ENCODE results near the gene ACOT7.
"Not testable (repeated sequence)": the region's sequence is repeated elsewhere in the genome, so short reads cannot be mapped to it uniquely, and the experiment has no call there.

Gene ACOT7

DNA sequence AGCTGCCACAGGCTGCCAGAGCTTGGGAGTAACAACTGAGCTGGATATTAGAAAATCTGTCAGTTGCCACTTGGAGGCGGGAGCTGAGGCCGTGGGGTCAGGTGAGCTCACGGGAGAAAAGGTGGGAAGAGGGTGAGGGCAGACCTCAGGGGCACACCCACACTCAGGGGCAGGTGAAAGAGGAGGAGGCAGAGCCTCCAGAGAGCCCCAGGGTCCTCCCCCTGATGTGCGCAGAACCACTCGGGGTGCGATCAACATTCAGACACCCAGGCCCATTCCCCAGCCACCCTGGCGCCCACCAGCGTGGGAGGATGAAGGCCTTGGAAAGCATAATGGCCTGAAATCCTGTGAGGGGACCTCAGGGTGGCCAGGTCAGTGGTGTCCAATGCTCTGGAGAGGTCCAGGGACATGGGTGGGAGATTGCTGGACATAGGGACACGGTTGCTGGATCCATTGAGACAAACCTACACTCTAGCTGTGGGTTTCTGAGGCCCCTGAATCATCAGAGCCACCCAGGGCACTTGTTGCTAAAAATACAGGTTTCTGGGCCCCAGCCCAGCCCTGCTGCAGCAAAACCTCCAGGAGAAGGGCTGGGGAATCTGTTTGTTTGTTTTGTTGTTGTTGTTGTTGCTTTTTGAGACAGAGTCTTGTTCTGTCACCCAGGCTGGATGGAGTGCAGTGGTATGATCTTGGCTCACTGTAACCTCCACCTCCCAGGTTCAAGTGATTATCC is 83.3 kb downstream of the ACOT7 start:
- no peak for TF ChIP-seq POLR2AphosphoS5 (IDR thresholded peaks at IDR 0.05; ENCODE audit: borderline replicate concordance, low read depth, low read length)
- TF ChIP-seq EZH2 (IDR thresholded peaks at IDR 0.05) = no peak
- no peaks in the 10 kb centered on the region for H3K9me3 ChIP-seq (ENCODE audit: low read depth, low read length)
- H3K36me3 ChIP-seq (ENCODE audit: insufficient read depth, low read length) = no peaks in the 10 kb centered on the region
- no peak overlapping the region for H3K4me3 ChIP-seq
- DNase-seq (ENCODE audit: low read depth, low spot score) = no peak
- H3K9ac ChIP-seq (ENCODE audit: insufficient read length) = no peak overlapping the region
- no peak overlapping the region for H3K27ac ChIP-seq

DNA sequence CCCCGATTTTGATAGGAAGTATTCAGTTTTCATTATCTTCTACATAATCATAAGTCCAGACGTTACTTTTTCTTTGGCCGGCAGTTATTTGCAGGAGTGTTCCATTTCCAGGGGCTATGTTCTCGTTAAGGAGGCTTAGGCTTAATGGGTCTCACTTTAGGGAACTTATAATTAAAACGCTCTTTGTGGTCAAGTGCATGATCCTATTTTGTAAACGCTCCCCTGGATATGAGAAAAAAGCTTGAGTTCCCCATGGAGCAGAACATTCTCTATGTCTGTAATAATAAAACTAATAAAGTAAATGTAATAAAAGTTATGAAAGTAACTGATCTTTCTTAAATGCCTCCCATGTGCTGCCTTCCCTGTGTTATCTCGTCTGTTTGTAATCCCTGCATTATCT is 84.0 kb downstream of the ACOT7 start:
- no peaks in the 10 kb centered on the region for H3K9me3 ChIP-seq (ENCODE audit: low read depth, low read length)
- H3K9ac ChIP-seq (ENCODE audit: insufficient read length) = no peak overlapping the region
- no peak for DNase-seq (ENCODE audit: low read depth, low spot score)
- TF ChIP-seq POLR2AphosphoS5 (IDR thresholded peaks at IDR 0.05; ENCODE audit: borderline replicate concordance, low read depth, low read length) = no peak
- TF ChIP-seq FOXP2 (optimal IDR thresholded peaks at IDR 0.05; ENCODE audit: control extremely low read depth, extremely low read length, insufficient read depth) = no peak
- TF ChIP-seq EZH2 (IDR thresholded peaks at IDR 0.05) = no peak
- H3K4me3 ChIP-seq = no peak overlapping the region
- no peak overlapping the region for H3K27ac ChIP-seq
- H3K36me3 ChIP-seq (ENCODE audit: insufficient read depth, low read length) = no peaks in the 10 kb centered on the region

DNA sequence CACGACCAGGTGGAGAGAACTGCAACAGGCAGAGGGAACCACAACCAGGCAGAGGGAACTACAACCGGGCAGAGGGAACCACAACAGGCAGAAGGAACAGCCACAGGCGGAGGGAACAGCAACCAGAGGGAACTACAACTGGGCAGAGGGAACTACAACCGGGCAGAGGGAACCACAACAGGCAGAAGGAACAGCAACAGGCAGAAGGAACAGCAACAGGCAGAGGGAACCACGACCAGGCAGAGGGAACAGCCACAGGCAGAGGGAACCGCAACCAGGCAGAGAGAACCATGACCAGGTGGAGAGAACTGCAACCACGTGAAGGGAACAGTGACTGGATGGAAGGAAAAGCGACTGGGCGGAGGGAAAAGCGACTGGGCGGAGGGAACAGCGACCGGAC is 85.1 kb downstream of the ACOT7 start:
- Histone ChIP-seq H3K27ac (no peak overlapping the region), H3K9ac (ENCODE audit: insufficient read length) (no peak overlapping the region), H3K36me3 (ENCODE audit: insufficient read depth, low read length) (no peaks in the 10 kb centered on the region), H3K9me3 (ENCODE audit: low read depth, low read length) (no peaks in the 10 kb centered on the region), H3K4me3 (no peak overlapping the region)
- no peak for DNase-seq (ENCODE audit: low read depth, low spot score)
- TF ChIP-seq POLR2AphosphoS5 (IDR thresholded peaks at IDR 0.05; ENCODE audit: borderline replicate concordance, low read depth, low read length) (no peak), FOXP2 (optimal IDR thresholded peaks at IDR 0.05; ENCODE audit: control extremely low read depth, extremely low read length, insufficient read depth) (no peak), EZH2 (IDR thresholded peaks at IDR 0.05) (no peak)

DNA sequence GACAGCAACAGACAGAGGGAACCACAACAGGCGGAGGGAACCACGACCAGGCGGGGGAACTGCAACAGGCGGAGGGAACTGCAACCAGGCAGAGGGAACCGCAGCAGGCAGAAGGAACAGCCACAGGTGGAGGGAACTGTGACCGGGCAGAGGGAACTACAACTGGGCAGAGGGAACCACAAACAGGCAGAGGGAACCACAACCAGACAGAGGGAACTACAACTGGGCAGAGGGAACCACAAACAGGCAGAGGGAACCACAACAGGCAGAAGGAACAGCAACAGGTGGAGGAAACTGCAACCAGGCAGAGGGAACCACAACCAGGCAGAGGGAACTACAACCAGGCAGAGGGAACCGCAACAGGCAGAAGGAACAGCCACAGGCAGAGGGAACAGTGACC is 85.9 kb downstream of the ACOT7 start:
- H3K36me3 ChIP-seq (ENCODE audit: insufficient read depth, low read length); H3K9ac ChIP-seq (ENCODE audit: insufficient read length); DNase-seq (ENCODE audit: low read depth, low spot score); H3K27ac ChIP-seq; H3K9me3 ChIP-seq (ENCODE audit: low read depth, low read length); H3K4me3 ChIP-seq: not testable (repeated sequence)

DNA sequence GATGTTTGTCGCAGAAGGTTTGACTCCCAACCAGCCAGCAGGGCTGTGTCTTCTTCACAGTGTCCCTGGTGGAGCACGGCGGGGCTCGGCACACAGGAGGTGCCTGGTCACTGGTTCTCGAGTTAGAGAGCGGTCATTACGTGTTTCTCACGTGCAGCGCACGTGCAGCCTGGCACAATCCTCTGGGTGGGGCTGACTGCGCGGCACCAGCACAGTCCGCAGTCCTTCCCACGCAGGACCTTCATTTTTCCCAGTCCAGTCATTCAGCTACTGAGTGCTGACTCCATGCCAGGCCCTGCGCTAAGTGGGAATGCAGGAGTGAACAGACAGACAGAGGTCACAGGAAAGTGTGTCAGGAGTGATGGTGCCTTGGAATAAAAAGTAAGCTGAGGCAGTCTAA is 86.5 kb downstream of the ACOT7 start:
- Histone ChIP-seq H3K9ac (ENCODE audit: insufficient read length) (no peak overlapping the region), H3K27ac (no peak overlapping the region), H3K4me3 (no peak overlapping the region), H3K9me3 (ENCODE audit: low read depth, low read length) (no peaks in the 10 kb centered on the region), H3K36me3 (ENCODE audit: insufficient read depth, low read length) (no peaks in the 10 kb centered on the region)
- DNase-seq (ENCODE audit: low read depth, low spot score) = no peak
- TF ChIP-seq FOXP2 (optimal IDR thresholded peaks at IDR 0.05; ENCODE audit: control extremely low read depth, extremely low read length, insufficient read depth) (no peak), POLR2AphosphoS5 (IDR thresholded peaks at IDR 0.05; ENCODE audit: borderline replicate concordance, low read depth, low read length) (no peak), EZH2 (IDR thresholded peaks at IDR 0.05) (no peak)

DNA sequence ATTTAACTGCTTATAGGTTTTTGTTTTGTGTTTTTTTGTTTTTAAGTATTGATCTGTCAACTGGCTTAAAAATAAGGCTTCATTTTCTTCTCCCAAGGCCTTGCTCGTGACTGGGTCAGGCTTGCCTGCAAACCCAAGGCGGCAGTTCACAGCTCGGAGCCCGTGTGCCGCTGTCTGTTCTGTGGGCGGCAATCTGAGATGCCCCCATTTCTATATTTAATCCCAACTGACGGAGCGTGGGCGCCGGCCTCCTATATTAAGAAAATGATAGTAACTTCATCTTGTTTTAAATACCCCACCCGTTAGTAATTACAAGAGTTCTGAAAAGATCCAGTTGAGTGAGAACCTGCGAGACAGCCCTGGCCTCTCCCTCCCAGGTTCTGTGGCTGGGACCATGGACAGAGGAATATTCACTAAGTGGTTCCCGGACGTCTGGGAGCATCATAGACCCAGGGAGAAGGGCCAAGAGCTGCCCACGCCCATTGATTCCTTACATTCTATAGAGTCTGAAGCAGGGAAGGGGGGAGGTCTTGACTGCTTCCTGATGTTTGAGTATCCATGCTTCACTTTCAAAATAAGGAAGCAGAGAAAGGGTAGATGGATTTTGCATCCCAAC is 90.1 kb downstream of the ACOT7 start:
- DNase-seq (ENCODE audit: low read depth, low spot score) = no peak
- H3K36me3 ChIP-seq (ENCODE audit: insufficient read depth, low read length) = no peaks in the 10 kb centered on the region
- H3K9ac ChIP-seq (ENCODE audit: insufficient read length) = no peak overlapping the region
- H3K27ac ChIP-seq = no peak overlapping the region
- no peak overlapping the region for H3K4me3 ChIP-seq
- H3K9me3 ChIP-seq (ENCODE audit: low read depth, low read length) = no peaks in the 10 kb centered on the region
- TF ChIP-seq EZH2 (IDR thresholded peaks at IDR 0.05) (no peak), POLR2AphosphoS5 (IDR thresholded peaks at IDR 0.05; ENCODE audit: borderline replicate concordance, low read depth, low read length) (no peak), FOXP2 (optimal IDR thresholded peaks at IDR 0.05; ENCODE audit: control extremely low read depth, extremely low read length, insufficient read depth) (no peak)

DNA sequence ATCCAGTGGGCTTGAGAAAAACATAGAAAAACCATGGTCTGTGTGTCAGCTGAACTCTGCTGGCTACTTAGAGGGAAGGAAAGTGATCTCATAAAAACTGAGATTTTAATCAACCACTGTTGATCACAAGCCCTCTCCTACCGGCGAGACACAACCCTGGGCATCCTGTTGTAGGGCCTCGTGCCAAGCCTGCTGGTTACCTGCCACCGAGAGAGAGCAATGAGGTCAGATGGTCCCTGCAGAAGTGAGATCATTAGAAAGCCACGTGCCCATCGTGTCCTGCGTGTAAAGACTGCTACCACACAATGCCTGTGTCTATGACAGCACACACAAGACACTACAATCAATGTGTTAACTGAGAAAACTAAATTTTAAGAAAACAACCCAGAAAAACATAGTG is 91.0 kb downstream of the ACOT7 start:
- H3K9ac ChIP-seq (ENCODE audit: insufficient read length) = no peak overlapping the region

DNA sequence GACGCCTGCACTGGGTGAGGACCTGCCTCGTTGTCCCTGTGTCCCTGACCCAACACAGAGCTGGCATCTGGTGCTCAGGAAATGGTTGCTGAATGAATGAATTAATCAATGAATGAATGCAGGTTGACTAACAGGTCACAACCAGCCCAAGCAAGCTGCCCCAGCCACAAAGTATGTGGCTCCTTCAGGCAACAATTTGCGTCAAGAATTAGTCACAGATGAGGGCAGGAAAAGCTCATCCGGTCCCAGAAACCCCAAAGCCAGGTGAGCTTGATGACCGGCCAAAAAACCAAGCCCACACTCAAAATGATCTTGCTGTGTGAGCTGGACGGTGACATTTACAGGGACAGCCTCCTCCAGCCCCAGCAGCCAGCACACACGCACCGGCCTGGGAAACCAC is 92.0 kb downstream of the ACOT7 start:
- no peak for DNase-seq (ENCODE audit: low read depth, low spot score)
- no peaks in the 10 kb centered on the region for H3K36me3 ChIP-seq (ENCODE audit: insufficient read depth, low read length)
- TF ChIP-seq FOXP2 (optimal IDR thresholded peaks at IDR 0.05; ENCODE audit: control extremely low read depth, extremely low read length, insufficient read depth) = no peak
- TF ChIP-seq POLR2AphosphoS5 (IDR thresholded peaks at IDR 0.05; ENCODE audit: borderline replicate concordance, low read depth, low read length) = no peak
- no peak for TF ChIP-seq EZH2 (IDR thresholded peaks at IDR 0.05)
- H3K27ac ChIP-seq = no peak overlapping the region
- no peak overlapping the region for H3K4me3 ChIP-seq
- H3K9me3 ChIP-seq (ENCODE audit: low read depth, low read length) = no peaks in the 10 kb centered on the region
- no peak overlapping the region for H3K9ac ChIP-seq (ENCODE audit: insufficient read length)

More for the DNA sequence above, 91.0 kb downstream of the ACOT7 start:
- no peaks in the 10 kb centered on the region for H3K36me3 ChIP-seq (ENCODE audit: insufficient read depth, low read length)
- TF ChIP-seq POLR2AphosphoS5 (IDR thresholded peaks at IDR 0.05; ENCODE audit: borderline replicate concordance, low read depth, low read length) (no peak), EZH2 (IDR thresholded peaks at IDR 0.05) (no peak), FOXP2 (optimal IDR thresholded peaks at IDR 0.05; ENCODE audit: control extremely low read depth, extremely low read length, insufficient read depth) (no peak)
- DNase-seq (ENCODE audit: low read depth, low spot score) = no peak
- H3K27ac ChIP-seq = no peak overlapping the region
- H3K4me3 ChIP-seq = no peak overlapping the region
- no peaks in the 10 kb centered on the region for H3K9me3 ChIP-seq (ENCODE audit: low read depth, low read length)
